Right lung (tissue), 5 donors: Measurements from ENCODE around the gene JAKMIP1. TPM values are rescaled to one million over a fixed set of nuclear protein-coding genes. Genes with fewer than 3 reads are reported as not detected.

ENCODE experiments used
- DNase-seq, 2 donors: peaks; one replicate each; pipeline ENCODE4 v3.0.0-alpha.2; 2013
- polyA plus RNA-seq, 5 donors: library from polyadenylated mRNA; unstranded; fragments of 120-200 nt; gene quantifications; one replicate each; pipeline versions ENCODE4 v1.2.1 to v1.2.3, GENCODE V29; 2013; ENCODE audit warnings: inconsistent platforms in 1 of 5, low replicate concordance in 1 of 5; ENCODE audit not compliant: insufficient read length in 5 of 5, insufficient read depth in 1 of 5

Gene JAKMIP1
- polyA plus RNA-seq, 5 donors, result 0.12 to 0.22 (median 0.16) TPM; not detected in 1

- DNase-seq, result no peak
Measured at GRCh38 chr4:6204871-6205566, 4.7 kb upstream of the JAKMIP1 start.

- DNase-seq, result no peak
Measured at GRCh38 chr4:6204098-6204497, 3.7 kb upstream of the JAKMIP1 start.

GRCh38 chr4:6201580-6202091 is 1.3 kb upstream of the JAKMIP1 start:
- DNase-seq, result no peak

- no peak for DNase-seq
Measured at GRCh38 chr4:6200922-6201362, 593 bp upstream of the JAKMIP1 start.

- no peak for DNase-seq
Measured at GRCh38 chr4:6199422-6199921, 877 bp downstream of the JAKMIP1 start.

GRCh38 chr4:6198768-6199421 is 1.5 kb downstream of the JAKMIP1 start:
- no peak for DNase-seq

GRCh38 chr4:6198278-6198677 is 2.1 kb downstream of the JAKMIP1 start:
- no peak for DNase-seq

GRCh38 chr4:6197433-6198174 is 2.7 kb downstream of the JAKMIP1 start:
- DNase-seq, result no peak

- DNase-seq, result no peak
Measured at GRCh38 chr4:6196871-6197270, 3.5 kb downstream of the JAKMIP1 start.

GRCh38 chr4:6196324-6196723 is 4.0 kb downstream of the JAKMIP1 start:
- DNase-seq, result no peak

- no peak for DNase-seq
Measured at GRCh38 chr4:6195602-6196319, 4.6 kb downstream of the JAKMIP1 start.

- no peak for DNase-seq
Measured at GRCh38 chr4:6194458-6195195, 5.7 kb downstream of the JAKMIP1 start.

GRCh38 chr4:6193399-6193798 is 7.0 kb downstream of the JAKMIP1 start:
- DNase-seq, result no peak

GRCh38 chr4:6192245-6192644 is 8.1 kb downstream of the JAKMIP1 start:
- DNase-seq, result no peak

- no peak for DNase-seq
Measured at GRCh38 chr4:6191448-6192130, 8.8 kb downstream of the JAKMIP1 start.

GRCh38 chr4:6190486-6190885 is 9.9 kb downstream of the JAKMIP1 start:
- DNase-seq, result no peak

- DNase-seq, result no peak
Measured at GRCh38 chr4:6189511-6189910, 10.8 kb downstream of the JAKMIP1 start.

GRCh38 chr4:6188687-6189305 is 11.6 kb downstream of the JAKMIP1 start:
- DNase-seq, result no peak

- no peak for DNase-seq
Measured at GRCh38 chr4:6184169-6184568, 16.2 kb downstream of the JAKMIP1 start.

GRCh38 chr4:6183740-6184139 is 16.6 kb downstream of the JAKMIP1 start:
- DNase-seq, result no peak
